K562 (cell line): ENCODE results near the gene ELMO1.

Experiments
- CTCF ChIP-seq, 3 experiments: IDR thresholded peaks in 2 of 3; conservative IDR thresholded peaks in 1 of 3; 2 replicates each; pipeline ENCODE4 v1.5.1; 2011 to 2012; ENCODE audit warnings: low read length in 3 of 3, mild to moderate bottlenecking in 3 of 3, control low read depth in 2 of 3, improper control_type of control experiment in 1 of 3, inconsistent platforms in 1 of 3, low read depth in 1 of 3, mixed read lengths in 1 of 3, moderate library complexity in 1 of 3; ENCODE audit not compliant: insufficient read depth in 2 of 3
- EZH2 ChIP-seq: IDR thresholded peaks from 2 replicates; pipeline ENCODE4 v1.6.1; 2012; ENCODE audit warnings: low read depth, mild to moderate bottlenecking, inconsistent platforms, low read length, borderline replicate concordance
- HNRNPUL1 ChIP-seq: fragments of 200-400 bp; formaldehyde crosslinking; IDR thresholded peaks from 2 replicates; pipeline ENCODE4 v1.6.1; 2017; ENCODE audit warnings: low read length
- JUNB ChIP-seq: fragments of 450-650 bp; formaldehyde crosslinking; conservative IDR thresholded peaks from 2 replicates; pipeline ENCODE4 v1.4.0; 2020; ENCODE audit warnings: mild to moderate bottlenecking
- MAFK ChIP-seq: IDR thresholded peaks from 2 replicates; pipeline ENCODE4 v1.6.1; 2011; ENCODE audit warnings: low read length, improper control_type of control experiment
- NFIC ChIP-seq: fragments of 450-650 bp; IDR thresholded peaks from 2 replicates; pipeline ENCODE4 v1.6.1; 2017; ENCODE audit warnings: mild to moderate bottlenecking, inconsistent platforms
- RCOR1 ChIP-seq, 2 experiments: IDR thresholded peaks; 2 replicates each; pipeline ENCODE4 v1.6.1; 2012; ENCODE audit warnings: low read depth in 2 of 2, low read length in 2 of 2, borderline replicate concordance in 1 of 2, improper control_type of control experiment in 1 of 2
- SMC3 ChIP-seq: conservative IDR thresholded peaks from 2 replicates; pipeline ENCODE4 v1.6.1; 2011; ENCODE audit warnings: low read depth, low read length, improper control_type of control experiment; ENCODE audit not compliant: insufficient read depth
- STAT5B ChIP-seq: fragments of 250-450 bp; sonication (Bioruptor Pico); IDR thresholded peaks from 2 replicates; pipeline ENCODE4 v1.8.0; 2021; ENCODE audit warnings: mild to moderate bottlenecking, inconsistent platforms
- TAF1 ChIP-seq: IDR thresholded peaks from 2 replicates; pipeline ENCODE4 v1.6.1; 2011; ENCODE audit warnings: mild to moderate bottlenecking, low read length, moderate library complexity; ENCODE audit not compliant: insufficient read depth, control insufficient read depth, severe bottlenecking; ENCODE audit errors: extremely low read depth
- ZNF121 ChIP-seq: sonication (generic); formaldehyde crosslinking; conservative IDR thresholded peaks from 2 replicates; pipeline ENCODE4 v1.8.0; 2022; ENCODE audit warnings: missing genetic modification reagents
- ZNF655 ChIP-seq: fragments of 250-450 bp; sonication (Bioruptor Pico); IDR thresholded peaks from 2 replicates; pipeline ENCODE4 v1.5.0; 2021

- TF ChIP-seq TAF1 = no peak
- TF ChIP-seq CTCF (IDR thresholded peaks at IDR 0.05 in 2 of 3, conservative IDR thresholded peaks at IDR 0.05 in 1 of 3; ENCODE audit: insufficient read depth in 2 of 3, low read depth in 1 of 3, low read length in 3 of 3) = no peak
- no peak for TF ChIP-seq RCOR1 (IDR thresholded peaks at IDR 0.05; ENCODE audit: borderline replicate concordance in 1 of 2, low read depth in 2 of 2, low read length in 2 of 2)
- no peak for TF ChIP-seq STAT5B
- TF ChIP-seq HNRNPUL1 = no peak
- TF ChIP-seq NFIC = no peak
- no peak for TF ChIP-seq ZNF121
- no peak for TF ChIP-seq MAFK
- no peak for TF ChIP-seq SMC3
- TF ChIP-seq ZNF655 (CRISPR knock-in tag) = no peak
- no peak for TF ChIP-seq EZH2
- TF ChIP-seq JUNB (CRISPR knock-in tag) = no peak
Measured at GRCh38 chr7:36946401-36946739, 502.3 kb downstream of the ELMO1 start.
